ENCODE measurements around the gene SUGP2. TPM values are rescaled to one million over a fixed set of nuclear protein-coding genes. Genes with fewer than 3 reads are reported as not detected.
A peak's percentile ranks its signal among the peaks of the same experiment; 100 is the strongest.

The SUGP2 gene
- total and polyA plus RNA-seq, 2 of the 13 experiments (the other 11 are each of a cell fraction or from before 2014, with no cell fraction given), result 40.6 to 57.7 TPM

DNA sequence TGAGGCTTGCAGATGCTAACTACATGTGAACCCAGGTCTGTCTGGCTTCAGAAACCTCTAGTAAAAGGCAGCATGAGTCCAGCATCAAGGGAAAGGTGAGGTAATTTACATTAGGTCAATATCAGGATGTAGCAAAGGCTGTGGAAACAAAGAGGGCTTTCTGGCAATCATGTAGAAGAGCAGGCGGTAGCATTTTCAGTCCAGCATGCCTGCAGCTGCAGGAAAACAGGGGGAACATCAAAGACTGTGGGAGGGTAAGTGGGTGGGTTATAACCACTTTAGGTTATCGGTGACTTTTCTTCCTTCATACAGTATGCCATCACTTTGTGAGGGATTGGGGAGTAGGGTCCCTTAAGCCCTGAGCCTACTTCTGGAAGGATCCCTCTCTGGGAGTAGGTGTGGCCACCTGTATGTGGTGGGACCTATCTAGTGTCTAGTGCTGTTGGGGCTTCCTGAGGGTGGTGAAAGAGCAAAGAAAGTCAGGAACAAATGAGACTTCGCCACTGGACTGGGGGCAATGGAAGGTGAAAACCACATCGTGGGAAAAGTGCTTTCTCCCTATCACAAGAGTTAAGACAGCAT is 10.8 kb downstream of the SUGP2 start (continued):
- TF ChIP-seq, protein P1, sequence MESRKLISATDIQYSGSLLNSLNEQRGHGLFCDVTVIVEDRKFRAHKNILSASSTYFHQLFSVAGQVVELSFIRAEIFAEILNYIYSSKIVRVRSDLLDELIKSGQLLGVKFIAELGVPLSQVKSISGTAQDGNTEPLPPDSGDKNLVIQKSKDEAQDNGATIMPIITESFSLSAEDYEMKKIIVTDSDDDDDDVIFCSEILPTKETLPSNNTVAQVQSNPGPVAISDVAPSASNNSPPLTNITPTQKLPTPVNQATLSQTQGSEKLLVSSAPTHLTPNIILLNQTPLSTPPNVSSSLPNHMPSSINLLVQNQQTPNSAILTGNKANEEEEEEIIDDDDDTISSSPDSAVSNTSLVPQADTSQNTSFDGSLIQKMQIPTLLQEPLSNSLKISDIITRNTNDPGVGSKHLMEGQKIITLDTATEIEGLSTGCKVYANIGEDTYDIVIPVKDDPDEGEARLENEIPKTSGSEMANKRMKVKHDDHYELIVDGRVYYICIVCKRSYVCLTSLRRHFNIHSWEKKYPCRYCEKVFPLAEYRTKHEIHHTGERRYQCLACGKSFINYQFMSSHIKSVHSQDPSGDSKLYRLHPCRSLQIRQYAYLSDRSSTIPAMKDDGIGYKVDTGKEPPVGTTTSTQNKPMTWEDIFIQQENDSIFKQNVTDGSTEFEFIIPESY (CRISPR knock-in tag; IDR thresholded peaks at IDR 0.05), result peak; percentile 35
- peak; percentile 49; the same call in 1 of the 2 replicates for TF ChIP-seq ZNF292 (CRISPR knock-in tag; IDR thresholded peaks at IDR 0.05; ENCODE audit: borderline replicate concordance, low read depth)
- TF ChIP-seq ZNF468 (CRISPR knock-in tag; IDR thresholded peaks at IDR 0.05), result no peak
- no peak for TF ChIP-seq SAFB2 (CRISPR knock-in tag; IDR thresholded peaks at IDR 0.05; ENCODE audit: borderline replicate concordance, low read depth)
- peak; percentile 35; the same call in 1 of the 2 replicates for TF ChIP-seq CEBPG (CRISPR knock-in tag; IDR thresholded peaks at IDR 0.05)
- no peak for TF ChIP-seq SALL2 (CRISPR knock-in tag; IDR thresholded peaks at IDR 0.05)
- peak; percentile 59; the same call in 1 of the 2 replicates for TF ChIP-seq ZBTB38 (CRISPR knock-in tag; IDR thresholded peaks at IDR 0.05)
- TF ChIP-seq MBNL3 (CRISPR knock-in tag; conservative IDR thresholded peaks at IDR 0.05), result no peak
- TF ChIP-seq, protein P2, sequence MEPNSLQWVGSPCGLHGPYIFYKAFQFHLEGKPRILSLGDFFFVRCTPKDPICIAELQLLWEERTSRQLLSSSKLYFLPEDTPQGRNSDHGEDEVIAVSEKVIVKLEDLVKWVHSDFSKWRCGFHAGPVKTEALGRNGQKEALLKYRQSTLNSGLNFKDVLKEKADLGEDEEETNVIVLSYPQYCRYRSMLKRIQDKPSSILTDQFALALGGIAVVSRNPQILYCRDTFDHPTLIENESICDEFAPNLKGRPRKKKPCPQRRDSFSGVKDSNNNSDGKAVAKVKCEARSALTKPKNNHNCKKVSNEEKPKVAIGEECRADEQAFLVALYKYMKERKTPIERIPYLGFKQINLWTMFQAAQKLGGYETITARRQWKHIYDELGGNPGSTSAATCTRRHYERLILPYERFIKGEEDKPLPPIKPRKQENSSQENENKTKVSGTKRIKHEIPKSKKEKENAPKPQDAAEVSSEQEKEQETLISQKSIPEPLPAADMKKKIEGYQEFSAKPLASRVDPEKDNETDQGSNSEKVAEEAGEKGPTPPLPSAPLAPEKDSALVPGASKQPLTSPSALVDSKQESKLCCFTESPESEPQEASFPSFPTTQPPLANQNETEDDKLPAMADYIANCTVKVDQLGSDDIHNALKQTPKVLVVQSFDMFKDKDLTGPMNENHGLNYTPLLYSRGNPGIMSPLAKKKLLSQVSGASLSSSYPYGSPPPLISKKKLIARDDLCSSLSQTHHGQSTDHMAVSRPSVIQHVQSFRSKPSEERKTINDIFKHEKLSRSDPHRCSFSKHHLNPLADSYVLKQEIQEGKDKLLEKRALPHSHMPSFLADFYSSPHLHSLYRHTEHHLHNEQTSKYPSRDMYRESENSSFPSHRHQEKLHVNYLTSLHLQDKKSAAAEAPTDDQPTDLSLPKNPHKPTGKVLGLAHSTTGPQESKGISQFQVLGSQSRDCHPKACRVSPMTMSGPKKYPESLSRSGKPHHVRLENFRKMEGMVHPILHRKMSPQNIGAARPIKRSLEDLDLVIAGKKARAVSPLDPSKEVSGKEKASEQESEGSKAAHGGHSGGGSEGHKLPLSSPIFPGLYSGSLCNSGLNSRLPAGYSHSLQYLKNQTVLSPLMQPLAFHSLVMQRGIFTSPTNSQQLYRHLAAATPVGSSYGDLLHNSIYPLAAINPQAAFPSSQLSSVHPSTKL (CRISPR knock-in tag; IDR thresholded peaks at IDR 0.05), result 0 out of 2 replicates have a peak, but pooled peaks have one; percentile 10
- TF ChIP-seq HNRNPH1 (optimal IDR thresholded peaks at IDR 0.05; ENCODE audit: low read depth, low read length), result no peak
- TF ChIP-seq FOXA1 (IDR thresholded peaks at IDR 0.05), result no peak
- peak; percentile 30 for TF ChIP-seq FOXA1 (CRISPR knock-in tag; IDR thresholded peaks at IDR 0.05)
- TF ChIP-seq, protein P3, sequence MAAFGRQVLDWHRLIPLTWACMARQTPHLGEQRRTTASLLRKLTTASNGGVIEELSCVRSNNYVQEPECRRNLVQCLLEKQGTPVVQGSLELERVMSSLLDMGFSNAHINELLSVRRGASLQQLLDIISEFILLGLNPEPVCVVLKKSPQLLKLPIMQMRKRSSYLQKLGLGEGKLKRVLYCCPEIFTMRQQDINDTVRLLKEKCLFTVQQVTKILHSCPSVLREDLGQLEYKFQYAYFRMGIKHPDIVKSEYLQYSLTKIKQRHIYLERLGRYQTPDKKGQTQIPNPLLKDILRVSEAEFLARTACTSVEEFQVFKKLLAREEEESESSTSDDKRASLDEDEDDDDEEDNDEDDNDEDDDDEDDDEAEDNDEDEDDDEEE (CRISPR knock-in tag; IDR thresholded peaks at IDR 0.05), result no peak
- TF ChIP-seq, protein P4, sequence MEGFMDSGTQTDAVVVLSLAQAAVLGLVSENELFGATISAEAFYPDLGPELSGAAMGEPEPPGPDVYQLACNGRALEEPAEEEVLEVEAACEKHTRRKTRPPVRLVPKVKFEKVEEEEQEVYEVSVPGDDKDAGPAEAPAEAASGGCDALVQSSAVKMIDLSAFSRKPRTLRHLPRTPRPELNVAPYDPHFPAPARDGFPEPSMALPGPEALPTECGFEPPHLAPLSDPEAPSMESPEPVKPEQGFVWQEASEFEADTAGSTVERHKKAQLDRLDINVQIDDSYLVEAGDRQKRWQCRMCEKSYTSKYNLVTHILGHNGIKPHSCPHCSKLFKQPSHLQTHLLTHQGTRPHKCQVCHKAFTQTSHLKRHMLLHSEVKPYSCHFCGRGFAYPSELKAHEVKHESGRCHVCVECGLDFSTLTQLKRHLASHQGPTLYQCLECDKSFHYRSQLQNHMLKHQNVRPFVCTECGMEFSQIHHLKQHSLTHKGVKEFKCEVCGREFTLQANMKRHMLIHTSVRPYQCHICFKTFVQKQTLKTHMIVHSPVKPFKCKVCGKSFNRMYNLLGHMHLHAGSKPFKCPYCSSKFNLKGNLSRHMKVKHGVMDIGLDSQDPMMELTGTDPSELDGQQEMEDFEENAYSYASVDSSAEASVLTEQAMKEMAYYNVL (CRISPR knock-in tag; IDR thresholded peaks at IDR 0.05; ENCODE audit: borderline replicate concordance), result no peak
